ENCODE data around the gene FOXP1. TPM values are rescaled to one million over a fixed set of nuclear protein-coding genes. Genes with fewer than 3 reads are reported as not detected.

Gene FOXP1
- total RNA-seq = 107 and 118 TPM in 2 replicates

DNA sequence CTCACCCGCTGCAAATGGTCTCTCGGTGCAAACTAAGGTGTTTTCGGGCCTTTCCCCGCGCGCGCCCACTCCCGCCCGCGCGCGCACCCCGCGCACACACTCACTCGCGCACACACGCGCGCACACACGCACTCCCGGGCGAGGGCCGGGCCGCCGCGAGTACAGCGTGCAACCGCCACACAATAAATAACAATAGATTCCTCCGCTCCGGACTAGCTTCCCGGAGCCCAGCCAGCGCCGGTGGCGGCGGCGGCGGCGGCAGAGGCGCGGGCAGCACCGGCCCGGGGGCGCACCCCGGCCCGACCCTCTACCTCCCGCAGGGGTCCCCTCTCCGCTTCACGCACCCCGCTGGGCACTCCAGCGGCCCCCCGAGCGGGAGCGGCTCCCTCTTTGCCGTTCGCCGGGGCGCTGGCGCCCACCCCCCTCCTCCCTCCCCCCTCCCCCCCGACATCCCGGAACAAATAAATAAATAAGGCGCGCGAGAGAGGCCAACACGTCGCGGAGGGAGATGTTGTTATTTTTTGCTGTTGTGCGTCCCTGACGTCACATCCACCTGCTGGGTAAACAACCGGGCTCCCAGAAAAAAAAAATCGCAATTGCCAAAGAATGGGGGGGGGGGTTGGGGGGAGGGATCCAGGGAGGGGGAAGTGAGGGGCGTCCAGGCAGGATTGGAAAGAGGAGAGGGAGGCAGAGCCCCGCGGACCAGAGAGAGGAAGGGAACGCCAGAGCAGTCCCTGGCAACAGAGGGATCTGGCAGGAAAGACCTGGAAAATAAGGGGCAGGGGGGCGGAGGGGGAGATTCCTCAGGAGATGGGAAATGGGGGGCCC is at the start of gene FOXP1:
Gene FOXP1 (minus strand): TSS at position 163 of the 828 bp plus-strand sequence. CDS start 385,347 bp downstream, outside the sequence.

Other genes with a start within 250 kb of the FOXP1 start
- 2.4 and 3.2 TPM in 2 replicates for gene EIF4E3, start 141.7 kb upstream of the FOXP1 start, total RNA-seq
- not detected in 2 replicates for gene GPR27, start 170.1 kb upstream of the FOXP1 start, total RNA-seq
- not detected in 2 replicates for gene PROK2, start 201.4 kb upstream of the FOXP1 start, total RNA-seq

Measured in dermis lymphatic vessel endothelial cell (primary cell).